Retinal pigment epithelial cell (primary cell): Measurements from ENCODE around the gene PHACTR4.

ENCODE experiments used
- DNase-seq: peaks from one replicate; pipeline ENCODE4 v3.0.0-alpha.2; 2010; ENCODE audit warnings: low read depth
- H3K4me3 ChIP-seq: 2 replicates; pipeline ENCODE4 v1.5.1; 2011; ENCODE audit warnings: mild to moderate bottlenecking, low read length, control low read depth, moderate library complexity
- TF ChIP-seq, protein P1 (sequence below): conservative IDR thresholded peaks from 2 replicates; pipeline ENCODE4 v1.5.1; 2011; ENCODE audit warnings: low read depth, low read length, control low read depth, inconsistent platforms

PHACTR4 gene

DNA sequence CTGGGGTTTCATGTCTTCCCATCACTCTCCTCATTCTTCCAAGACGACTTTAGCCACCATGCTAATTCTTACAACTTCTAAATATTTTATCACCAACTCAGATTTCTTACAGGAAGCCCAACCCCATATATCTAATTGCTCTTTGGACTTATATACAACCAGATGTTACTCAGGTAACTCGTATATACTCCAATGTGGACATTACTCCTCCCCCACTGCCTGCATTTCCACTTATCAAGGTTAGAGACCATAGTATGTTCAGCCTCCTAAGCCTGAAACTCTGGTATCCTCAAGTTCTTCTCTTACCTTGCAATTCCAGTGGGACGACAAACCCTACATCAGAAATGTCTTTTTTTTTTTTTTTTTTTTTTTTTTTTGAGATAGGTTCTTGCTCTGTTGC lies 133.6 kb downstream of the PHACTR4 start:
- no peak overlapping the region for H3K4me3 ChIP-seq
- DNase-seq: no peak
- TF ChIP-seq, protein P1, sequence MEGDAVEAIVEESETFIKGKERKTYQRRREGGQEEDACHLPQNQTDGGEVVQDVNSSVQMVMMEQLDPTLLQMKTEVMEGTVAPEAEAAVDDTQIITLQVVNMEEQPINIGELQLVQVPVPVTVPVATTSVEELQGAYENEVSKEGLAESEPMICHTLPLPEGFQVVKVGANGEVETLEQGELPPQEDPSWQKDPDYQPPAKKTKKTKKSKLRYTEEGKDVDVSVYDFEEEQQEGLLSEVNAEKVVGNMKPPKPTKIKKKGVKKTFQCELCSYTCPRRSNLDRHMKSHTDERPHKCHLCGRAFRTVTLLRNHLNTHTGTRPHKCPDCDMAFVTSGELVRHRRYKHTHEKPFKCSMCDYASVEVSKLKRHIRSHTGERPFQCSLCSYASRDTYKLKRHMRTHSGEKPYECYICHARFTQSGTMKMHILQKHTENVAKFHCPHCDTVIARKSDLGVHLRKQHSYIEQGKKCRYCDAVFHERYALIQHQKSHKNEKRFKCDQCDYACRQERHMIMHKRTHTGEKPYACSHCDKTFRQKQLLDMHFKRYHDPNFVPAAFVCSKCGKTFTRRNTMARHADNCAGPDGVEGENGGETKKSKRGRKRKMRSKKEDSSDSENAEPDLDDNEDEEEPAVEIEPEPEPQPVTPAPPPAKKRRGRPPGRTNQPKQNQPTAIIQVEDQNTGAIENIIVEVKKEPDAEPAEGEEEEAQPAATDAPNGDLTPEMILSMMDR: no peak

DNA sequence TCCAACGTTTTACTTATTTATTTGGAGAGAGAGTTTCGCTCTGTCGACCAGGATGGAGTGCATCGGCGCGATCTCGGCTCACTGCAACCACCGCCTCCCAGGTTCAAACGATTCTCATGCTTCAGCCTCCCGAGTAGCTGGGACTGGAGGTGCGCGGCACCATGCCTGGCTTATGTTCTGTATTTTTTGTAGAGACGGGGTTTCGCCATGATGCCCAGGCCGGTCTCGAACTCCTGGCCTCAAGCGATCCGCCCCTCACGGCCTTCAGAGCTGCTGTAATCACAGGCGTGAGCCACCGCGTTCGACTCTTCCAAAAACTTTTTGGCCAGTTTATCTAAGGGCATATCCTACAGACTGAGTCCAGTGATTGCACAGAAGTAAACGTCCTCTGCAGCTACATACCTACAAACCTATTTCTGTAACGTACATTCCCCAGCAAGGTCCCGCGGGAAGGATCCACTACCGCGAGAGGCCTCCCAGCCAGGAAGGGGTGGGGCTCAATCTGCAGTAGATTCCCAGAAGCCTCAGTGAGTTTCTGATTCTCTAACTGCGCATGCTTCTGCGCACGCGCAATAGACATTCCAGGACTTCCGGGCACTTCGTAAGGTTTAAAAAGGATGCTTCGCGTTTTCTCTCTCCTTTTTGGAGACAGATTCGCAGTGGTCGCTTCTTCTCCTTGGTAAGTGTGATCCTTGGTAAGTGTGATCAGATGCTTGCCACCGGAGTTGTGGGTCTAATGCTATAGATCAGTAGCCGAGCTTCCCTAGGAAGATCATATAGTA lies 136.1 kb downstream of the PHACTR4 start, which contains the start of gene RCC1:
Gene RCC1, plus strand, starts transcription at position 638 of the 782 bp plus-strand sequence. CDS start 23,824 bp downstream, outside the sequence.
- peak; percentile 96 for DNase-seq

DNA sequence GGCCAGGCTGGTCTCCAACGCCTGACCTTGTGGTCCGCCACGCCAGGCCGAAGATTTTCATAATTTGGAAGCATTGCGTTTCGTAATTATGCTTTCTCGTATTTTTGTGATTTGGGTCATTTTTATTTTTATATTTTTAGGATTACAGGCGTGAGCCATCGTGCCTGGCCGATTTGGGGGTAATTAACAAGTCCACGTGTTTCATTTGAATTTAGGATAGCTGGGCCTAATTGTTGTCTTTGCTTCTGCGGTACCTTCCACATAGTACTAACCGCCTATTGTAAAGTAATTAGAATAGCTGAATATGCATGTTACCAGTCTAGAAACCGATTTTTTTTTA lies 137.3 kb downstream of the PHACTR4 start:
- H3K4me3 ChIP-seq: peak overlapping the region; percentile 81
- TF ChIP-seq, protein P1: no peak
- no peak for DNase-seq

More for the DNA sequence above, 136.1 kb downstream of the PHACTR4 start, which contains the start of gene RCC1:
- H3K4me3 ChIP-seq: peak within 1 kb of the TSS; percentile 81
- TF ChIP-seq, protein P1: no peak

DNA sequence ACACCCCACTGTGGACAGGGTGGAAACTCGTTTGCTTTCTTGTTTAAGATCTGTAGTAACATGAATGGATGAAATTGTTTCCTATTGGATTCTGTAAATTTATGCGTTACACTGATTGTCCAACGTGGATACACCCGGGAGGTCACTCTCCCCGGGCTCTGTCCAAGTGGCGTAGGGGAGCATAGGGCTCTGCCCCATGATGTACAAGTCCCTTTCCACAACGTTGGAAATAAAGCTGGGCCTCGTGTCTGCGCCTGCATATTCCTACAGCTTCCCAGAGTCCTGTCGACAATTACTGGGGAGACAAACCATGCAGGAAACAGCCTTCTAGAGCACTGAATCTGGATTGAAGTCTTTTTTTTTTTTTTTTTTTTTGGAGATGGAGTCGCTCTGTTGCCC lies 137.7 kb downstream of the PHACTR4 start:
- no peak for DNase-seq
- peak overlapping the region; percentile 81 for H3K4me3 ChIP-seq
- TF ChIP-seq, protein P1: no peak

DNA sequence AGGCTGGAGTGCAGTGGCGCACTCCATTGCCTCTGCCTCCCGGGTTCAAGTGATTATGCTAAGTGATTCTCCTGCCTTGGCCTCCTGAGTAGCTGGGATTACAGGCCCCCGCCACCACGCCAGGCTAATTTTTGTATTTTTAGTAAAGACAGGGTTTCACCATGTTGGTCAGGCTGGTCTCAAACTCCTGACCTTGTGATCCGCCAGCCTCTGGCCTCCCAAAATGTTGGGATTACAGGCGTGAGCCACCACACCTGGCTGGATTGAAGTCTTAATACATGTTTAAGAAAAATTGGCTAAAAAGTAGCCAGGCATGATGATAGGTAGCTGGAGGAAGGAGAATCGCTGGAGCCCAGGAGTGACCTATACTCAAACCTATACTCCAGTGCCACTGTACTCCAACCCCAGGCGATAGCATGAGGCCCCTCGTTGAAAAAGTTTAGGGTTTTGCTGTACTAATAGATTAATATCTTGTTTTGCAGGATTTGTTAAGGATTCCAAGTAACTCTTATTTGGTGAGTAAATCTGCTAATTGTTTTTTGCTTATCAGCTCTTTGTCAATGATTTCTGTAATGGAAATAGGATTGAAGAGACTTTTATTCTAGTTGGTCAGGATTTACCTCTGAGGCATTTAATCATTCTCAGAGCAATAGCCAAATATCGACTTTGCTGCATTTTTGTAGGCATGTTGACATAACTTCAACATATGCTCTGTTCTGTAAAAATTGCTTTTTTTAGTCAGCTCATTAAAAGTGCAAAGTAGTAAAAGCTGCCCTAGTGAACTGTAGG lies 138.3 kb downstream of the PHACTR4 start:
- H3K4me3 ChIP-seq: peak overlapping the region; percentile 81
- DNase-seq: no peak
- TF ChIP-seq, protein P1: no peak

DNA sequence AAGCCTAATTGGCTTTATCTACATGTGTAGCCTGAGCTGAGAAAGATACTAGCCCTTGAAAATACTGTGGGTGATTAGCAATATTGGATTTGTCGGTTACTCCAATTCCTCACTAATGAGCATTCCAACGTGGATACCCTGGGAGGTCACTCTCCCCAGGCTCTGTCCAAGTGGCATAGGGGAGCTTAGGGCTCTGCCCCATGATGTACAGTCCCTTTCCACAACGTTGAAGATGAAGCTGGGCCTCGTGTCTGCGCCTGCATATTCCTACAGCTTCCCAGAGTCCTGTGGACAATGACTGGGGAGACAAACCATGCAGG lies 138.9 kb downstream of the PHACTR4 start:
- peak overlapping the region; percentile 81 for H3K4me3 ChIP-seq
- peak; percentile 72 for DNase-seq
- TF ChIP-seq, protein P1: no peak

DNA sequence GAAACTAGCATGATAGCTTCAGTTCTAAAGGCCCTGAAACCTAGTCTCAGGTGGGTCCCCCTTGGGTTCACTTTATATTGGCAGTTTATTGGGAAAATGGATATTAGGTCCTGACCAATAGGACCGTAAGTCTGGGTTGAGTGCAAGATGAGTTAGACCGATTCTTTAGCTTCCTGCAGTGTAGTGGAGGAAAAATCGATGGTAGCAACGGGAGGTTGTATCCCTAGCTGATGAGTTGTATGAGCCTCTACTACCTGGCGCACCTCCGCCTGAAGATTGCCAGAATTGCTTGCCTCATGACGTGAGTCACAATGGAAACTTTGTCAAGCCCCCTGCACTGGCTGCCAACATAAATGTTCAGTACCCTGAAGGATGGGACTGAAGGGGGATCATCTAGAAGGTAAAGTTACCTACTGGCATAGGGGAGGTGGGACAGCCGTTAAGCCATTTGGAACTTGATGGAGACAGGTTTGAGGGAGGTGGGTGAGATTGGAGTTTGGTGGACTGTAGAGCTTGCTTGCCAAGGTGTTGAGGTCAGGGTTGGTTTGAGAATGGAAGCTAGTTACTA lies 140.2 kb downstream of the PHACTR4 start:
- TF ChIP-seq, protein P1: no peak
- H3K4me3 ChIP-seq: peak overlapping the region; percentile 81
- DNase-seq: no peak
